Liver (tissue), 9 donors: Measurements from ENCODE around the gene ARNT2. TPM values are rescaled to one million over a fixed set of nuclear protein-coding genes. Genes with fewer than 3 reads are reported as not detected.

Experiments used
- DNase-seq: peaks from one replicate; pipeline ENCODE4 v3.0.0-alpha.2; 2017; ENCODE audit warnings: low spot score
- H3K27ac ChIP-seq, 2 donors: one replicate each; pipeline ENCODE4 v1.7.0; 2013; ENCODE audit warnings: inconsistent platforms in 2 of 2, low read length in 2 of 2, control low read depth in 1 of 2, low read depth in 1 of 2, mild to moderate bottlenecking in 1 of 2
- H3K27me3 ChIP-seq, 4 donors: one replicate each; pipeline versions ENCODE4 v1.6.1 to v1.7.0; 2013; ENCODE audit warnings: low read length in 3 of 4, inconsistent platforms in 1 of 4, mild to moderate bottlenecking in 1 of 4, moderate library complexity in 1 of 4; ENCODE audit not compliant: control insufficient read depth in 4 of 4, insufficient read depth in 4 of 4
- H3K36me3 ChIP-seq, 4 donors: one replicate each; pipeline versions ENCODE4 v1.6.1 to v1.7.0; 2013; ENCODE audit warnings: low read length in 3 of 4, mild to moderate bottlenecking in 3 of 4, low read depth in 1 of 4, moderate library complexity in 1 of 4; ENCODE audit not compliant: control insufficient read depth in 4 of 4, insufficient read depth in 3 of 4
- H3K4me1 ChIP-seq, 4 donors: one replicate each; pipeline versions ENCODE4 v1.6.1 to v1.7.0; 2013; ENCODE audit warnings: low read length in 3 of 4, mild to moderate bottlenecking in 3 of 4, moderate library complexity in 1 of 4; ENCODE audit not compliant: control insufficient read depth in 4 of 4, insufficient read depth in 4 of 4
- H3K4me3 ChIP-seq, 3 donors: one replicate each; pipeline versions ENCODE4 v1.6.1 to v1.7.0; 2013; ENCODE audit warnings: low read length in 3 of 3, control low read depth in 1 of 3, low read depth in 1 of 3, mild to moderate bottlenecking in 1 of 3
- H3K9ac ChIP-seq, 2 donors: one replicate each; pipeline ENCODE4 v1.7.0; 2013; ENCODE audit warnings: low read length in 2 of 2, mild to moderate bottlenecking in 2 of 2, moderate library complexity in 2 of 2, control low read depth in 1 of 2, low read depth in 1 of 2
- H3K9me3 ChIP-seq, 4 donors: one replicate each; pipeline versions ENCODE4 v1.6.1 to v1.7.0; 2013; ENCODE audit warnings: low read length in 3 of 4; ENCODE audit not compliant: control insufficient read depth in 4 of 4
- CTCF ChIP-seq: fragments of 150-350 bp; IDR thresholded peaks from 2 replicates; pipeline ENCODE4 v1.5.1; 2017; ENCODE audit warnings: improper control_type of control experiment, low read depth, low read length; ENCODE audit not compliant: missing input control
- FOXA2 ChIP-seq: IDR thresholded peaks from 2 replicates; pipeline ENCODE4 v1.6.1; 2016; ENCODE audit warnings: antibody characterized with exemption
- GABPA ChIP-seq, 2 donors: IDR thresholded peaks in 1 of 2; conservative IDR thresholded peaks in 1 of 2; 2 replicates each; pipeline ENCODE4 v1.6.1; 2016; ENCODE audit warnings: antibody characterized with exemption in 2 of 2, mild to moderate bottlenecking in 1 of 2, moderate library complexity in 1 of 2
- HNF4A ChIP-seq, 2 donors: conservative IDR thresholded peaks; 2 replicates each; pipeline ENCODE4 v1.6.1; 2016; ENCODE audit warnings: antibody characterized with exemption in 2 of 2, mild to moderate bottlenecking in 2 of 2
- HNF4G ChIP-seq: IDR thresholded peaks from 2 replicates; pipeline ENCODE4 v1.6.1; 2016; ENCODE audit warnings: antibody characterized with exemption
- JUND ChIP-seq, 2 donors: IDR thresholded peaks; 2 replicates each; pipeline ENCODE4 v1.6.1; 2016; ENCODE audit warnings: antibody characterized with exemption in 2 of 2
- MAX ChIP-seq: IDR thresholded peaks from 2 replicates; pipeline ENCODE4 v1.6.1; 2016; ENCODE audit warnings: antibody characterized with exemption
- NR2F2 ChIP-seq: IDR thresholded peaks from 2 replicates; pipeline ENCODE4 v1.6.1; 2016; ENCODE audit warnings: antibody characterized with exemption
- RAD21 ChIP-seq, 2 donors: IDR thresholded peaks; 2 replicates each; pipeline ENCODE4 v1.6.1; 2016; ENCODE audit warnings: antibody characterized with exemption in 2 of 2, mild to moderate bottlenecking in 2 of 2
- REST ChIP-seq: IDR thresholded peaks from 2 replicates; pipeline ENCODE4 v1.6.1; 2016; ENCODE audit warnings: antibody characterized with exemption, mild to moderate bottlenecking
- SP1 ChIP-seq: IDR thresholded peaks from 2 replicates; pipeline ENCODE4 v1.6.1; 2018; ENCODE audit warnings: antibody characterized with exemption, mild to moderate bottlenecking
- YY1 ChIP-seq: IDR thresholded peaks from 2 replicates; pipeline ENCODE4 v1.6.1; 2016; ENCODE audit warnings: antibody characterized with exemption, mild to moderate bottlenecking
- WGBS: extraction: QIAGEN DNeasy Blood & Tissue Kit; methylation state at CpG from one replicate; pipeline ENCODE4 v1.1.7; 2013; 5-methylcytosine and 5-hydroxymethylcytosine counted together
- polyA plus RNA-seq, 2 donors: library from polyadenylated mRNA; stranded (reverse) in 1 of 2; unstranded in 1 of 2; fragments of 200-250 nt in 1 of 2; fragments of >200 nt in 1 of 2; fragmentation: Nextera tagmentation in 1 of 2; extraction: Ambion mirVana in 1 of 2; gene quantifications; one replicate each; pipeline versions ENCODE4 v1.2.1 to v1.2.3, GENCODE V29; 2013 to 2015
- total RNA-seq, 2 donors: library from RNA; depleted of rRNA; stranded (reverse); fragments of >200 nt; gene quantifications; one replicate each; pipeline ENCODE4 v1.2.3, GENCODE V29; 2014
- donor health status: healthy.
- donor health status: healthy.
- donor health status: healthy.
- donor health status: healthy.
- donor health status: healthy.

Gene ARNT2
- total and polyA plus RNA-seq, 4 donors: 0.17 to 0.92 (median 0.54) TPM

GRCh38 chr15:80468796-80469195 is 64.6 kb downstream of the ARNT2 start:
- no peak overlapping the region for H3K4me3 ChIP-seq
- TF ChIP-seq MAX (no peak), RAD21 (IDR thresholded peaks at IDR 0.05) (no peak), JUND (IDR thresholded peaks at IDR 0.05) (no peak), HNF4A (conservative IDR thresholded peaks at IDR 0.05) (no peak), FOXA2 (no peak), YY1 (no peak), HNF4G (no peak), SP1 (no peak), REST (no peak), NR2F2 (no peak), GABPA (IDR thresholded peaks at IDR 0.05 in 1 of 2, conservative IDR thresholded peaks at IDR 0.05 in 1 of 2) (no peak)
- H3K9me3 ChIP-seq: no peaks in the 10 kb centered on the region
- no peak for DNase-seq
- no peak overlapping the region for H3K9ac ChIP-seq
- no peaks in the 10 kb centered on the region for H3K36me3 ChIP-seq
- H3K27ac ChIP-seq: no peak overlapping the region
- no peaks in the 10 kb centered on the region for H3K4me1 ChIP-seq
- no peaks in the 10 kb centered on the region for H3K27me3 ChIP-seq
- WGBS: 82% methylated on average over 5 of the region's 5 CpGs

GRCh38 chr15:80471881-80472280 is 67.7 kb downstream of the ARNT2 start:
- no peak for DNase-seq
- WGBS: 84% methylated on average over 3 of the region's 3 CpGs

More at GRCh38 chr15:80471881-80472280, 67.7 kb downstream of the ARNT2 start:
- no peak overlapping the region for H3K4me3 ChIP-seq
- H3K9ac ChIP-seq: no peak overlapping the region
- no peaks in the 10 kb centered on the region for H3K27me3 ChIP-seq
- no peak for TF ChIP-seq HNF4G
- no peak for TF ChIP-seq SP1
- no peak for TF ChIP-seq JUND (IDR thresholded peaks at IDR 0.05)
- no peak for TF ChIP-seq CTCF
- no peak for TF ChIP-seq GABPA (IDR thresholded peaks at IDR 0.05 in 1 of 2, conservative IDR thresholded peaks at IDR 0.05 in 1 of 2)
- TF ChIP-seq REST: no peak
- no peak for TF ChIP-seq NR2F2
- no peak for TF ChIP-seq YY1
- TF ChIP-seq FOXA2: no peak
- no peak overlapping the region for H3K27ac ChIP-seq
- H3K9me3 ChIP-seq: peaks cover 0 to 3% (median 3%) of the 10 kb centered on the region in 4 donors
- H3K4me1 ChIP-seq: no peaks in the 10 kb centered on the region
- H3K36me3 ChIP-seq: no peaks in the 10 kb centered on the region
